NCI-H748 treated with DMSO at 0.1 percent for 48 hours (cell line): ENCODE results near the gene TUBE1.
"Not testable (repeated sequence)": the region's sequence is repeated elsewhere in the genome, so short reads cannot be mapped to it uniquely, and the experiment has no call there.

Experiments
- DNase-seq: peaks from one replicate; lab custom pipeline; 2025; lab: John Stamatoyannopoulos, UW

TUBE1 gene

GRCh38 chr6:112061605-112062004 lies 25.7 kb downstream of the TUBE1 start:
- no peak for DNase-seq

GRCh38 chr6:112058243-112059032 lies 28.8 kb downstream of the TUBE1 start:
- DNase-seq = no peak

DNA sequence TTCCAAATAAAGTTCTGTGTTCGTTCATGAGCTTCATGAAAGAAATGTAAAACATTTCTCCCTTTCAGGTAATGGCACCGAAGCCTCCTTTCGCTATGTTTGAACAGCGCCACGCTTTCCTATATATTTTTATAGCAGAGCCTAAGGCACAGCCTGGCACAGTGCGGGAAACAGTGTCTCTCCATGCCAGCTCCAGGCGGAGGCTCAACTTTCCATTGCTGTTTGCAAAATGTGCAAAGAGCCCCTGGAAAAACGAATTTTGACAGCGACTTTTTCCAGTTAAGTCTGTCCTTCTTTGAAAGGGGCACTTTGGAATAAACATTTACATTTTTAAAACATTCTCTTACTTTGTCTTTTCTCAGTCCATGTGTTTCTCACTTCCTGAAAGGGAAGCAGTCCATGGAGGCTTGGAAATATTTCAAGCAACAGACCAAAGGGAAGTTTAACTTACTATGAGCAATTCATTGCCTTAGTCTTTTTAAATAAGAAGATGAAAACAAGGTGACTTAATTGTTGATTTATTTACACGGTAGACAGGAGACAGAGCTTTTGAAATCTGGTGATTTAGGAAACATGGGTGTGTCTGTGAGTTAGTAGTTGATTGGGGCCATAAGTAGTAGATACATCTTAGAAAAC lies 32.6 kb downstream of the TUBE1 start:
- no peak for DNase-seq

DNA sequence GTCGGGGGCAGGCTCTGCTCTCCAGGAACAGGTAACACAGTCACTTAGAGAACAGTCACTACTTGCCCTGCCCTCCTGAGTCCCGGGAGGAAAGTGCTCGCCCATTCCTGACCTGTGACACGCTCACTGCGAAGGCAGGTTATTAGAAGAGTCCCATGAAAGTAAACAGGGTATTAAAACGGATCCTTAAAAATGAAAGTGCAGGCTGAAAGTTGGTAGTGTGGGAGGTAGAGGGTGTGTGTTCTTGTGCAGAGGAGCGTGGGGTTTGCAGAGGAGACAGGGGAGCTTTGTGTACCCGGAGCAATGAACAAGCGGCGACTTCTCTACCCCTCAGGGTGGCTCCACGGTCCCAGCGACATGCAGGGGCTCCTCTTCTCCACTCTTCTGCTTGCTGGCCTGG lies 33.3 kb downstream of the TUBE1 start, which contains the start of gene CCN6:
Gene CCN6 (plus strand): TSS at position 104 of the 400 bp plus-strand sequence. CDS start 254 bp downstream, at position 358.
- DNase-seq = no peak

GRCh38 chr6:112051251-112051740 lies 36.0 kb downstream of the TUBE1 start:
- DNase-seq = not testable (repeated sequence)

DNA sequence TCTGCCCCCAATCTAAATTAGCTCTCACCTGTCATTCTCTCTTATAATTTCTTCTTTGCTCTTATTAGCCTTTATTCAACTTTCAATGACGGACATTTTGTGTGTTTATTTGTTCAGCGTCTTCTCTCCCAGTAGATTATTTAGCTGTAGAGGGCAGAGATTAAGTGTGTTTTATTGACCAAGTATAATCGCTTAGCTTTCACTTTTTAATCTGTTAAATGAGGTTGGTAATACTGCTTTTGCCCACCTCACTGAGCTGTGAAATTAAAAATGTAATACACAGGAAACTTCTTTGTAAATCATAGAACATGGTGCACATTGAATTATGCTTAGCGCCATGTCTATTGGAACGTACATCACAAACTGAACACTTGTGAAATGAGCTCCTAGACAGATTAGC lies 36.9 kb downstream of the TUBE1 start:
- DNase-seq = no peak

DNA sequence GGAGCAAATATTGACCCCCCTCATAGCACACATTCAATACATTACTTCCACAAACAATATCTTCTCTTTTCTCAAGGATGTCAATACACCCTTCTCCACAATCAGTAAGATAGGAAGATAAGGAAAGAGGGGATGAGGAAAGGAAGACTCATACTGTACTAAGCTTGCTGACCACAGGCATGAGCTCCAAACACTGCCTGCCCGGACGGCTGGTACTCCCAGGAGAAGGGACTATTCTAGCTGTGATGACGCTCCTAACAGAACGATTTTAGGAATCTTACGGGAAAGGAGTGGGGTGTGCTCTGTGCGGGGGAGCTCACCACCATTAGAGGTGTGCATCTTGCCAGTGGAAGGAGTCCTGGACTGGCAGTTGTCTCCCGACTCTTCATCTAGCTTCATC lies 37.3 kb downstream of the TUBE1 start:
- no peak for DNase-seq

DNA sequence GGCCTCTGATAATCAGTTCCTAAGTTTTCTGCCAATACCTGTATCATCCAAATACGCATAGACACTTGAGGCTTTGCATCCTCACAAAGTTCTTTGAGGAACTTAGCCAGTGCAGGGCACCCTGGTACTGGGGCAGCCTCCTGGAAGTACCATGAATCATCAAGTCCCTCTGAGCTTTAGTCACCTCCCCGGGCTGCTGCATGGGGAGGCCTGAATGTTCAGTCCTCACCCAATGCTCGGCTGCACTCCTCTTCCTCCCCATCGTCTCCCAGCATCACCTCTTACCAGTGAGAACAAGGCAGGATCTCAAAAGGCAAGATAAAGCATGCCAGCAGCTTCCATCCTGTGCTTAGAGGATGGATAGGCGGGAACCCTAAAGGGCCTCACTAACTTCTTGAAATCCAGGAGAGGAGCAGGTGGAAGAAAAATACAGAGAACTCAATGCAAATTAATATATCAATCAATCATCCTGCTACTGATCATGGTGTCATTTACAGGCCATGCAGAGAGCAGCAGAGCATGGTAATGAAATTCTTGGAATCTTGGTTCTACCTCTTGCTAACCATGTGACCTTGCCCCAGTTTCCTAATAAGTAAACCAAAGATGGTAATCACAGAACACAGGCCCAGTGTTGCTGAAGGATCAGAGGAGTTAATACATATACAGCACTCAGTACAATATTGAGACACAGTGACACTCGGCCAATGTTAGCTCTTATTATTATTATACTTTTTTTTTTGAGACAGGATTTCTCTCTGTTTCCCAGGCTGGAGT lies 38.1 kb downstream of the TUBE1 start:
- no peak for DNase-seq

DNA sequence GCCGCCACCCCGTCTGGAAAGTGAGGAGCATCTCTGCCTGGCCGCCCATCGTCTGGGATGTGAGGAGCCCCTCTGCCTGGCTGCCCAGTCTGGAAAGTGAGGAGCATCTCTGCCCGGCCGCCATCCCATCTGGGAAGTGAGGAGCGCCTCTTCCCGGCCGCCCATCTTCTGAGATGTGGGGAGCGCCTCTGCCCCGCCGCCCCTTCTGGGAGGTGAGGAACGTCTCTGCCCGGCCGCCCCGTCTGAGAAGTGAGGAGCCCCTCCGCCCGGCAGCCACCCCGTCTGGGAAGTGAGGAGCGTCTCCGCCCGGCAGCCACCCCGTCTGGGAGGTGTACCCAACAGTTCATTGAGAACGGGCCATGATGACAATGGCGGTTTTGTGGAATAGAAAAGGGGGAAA lies 39.8 kb downstream of the TUBE1 start:
- DNase-seq = not testable (repeated sequence)

DNA sequence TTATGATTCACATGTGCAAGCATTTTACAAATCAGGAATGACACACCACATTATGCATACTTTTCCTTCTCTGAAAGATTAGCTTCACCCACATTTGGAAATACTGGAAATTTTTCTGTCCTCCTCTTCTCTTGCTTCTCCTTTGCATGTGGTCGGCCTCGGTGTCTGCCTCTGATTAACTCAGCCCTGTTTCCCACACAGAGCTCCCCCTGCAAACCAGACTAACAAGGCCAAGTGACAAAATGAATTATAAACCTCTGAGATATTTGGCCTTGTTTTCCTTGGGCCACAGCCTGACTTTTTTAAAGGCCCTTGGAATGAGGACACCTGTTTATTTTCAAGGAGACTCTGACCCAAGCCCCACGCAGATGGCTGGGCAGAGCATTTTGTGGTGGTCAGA lies 42.4 kb downstream of the TUBE1 start:
- DNase-seq = no peak

DNA sequence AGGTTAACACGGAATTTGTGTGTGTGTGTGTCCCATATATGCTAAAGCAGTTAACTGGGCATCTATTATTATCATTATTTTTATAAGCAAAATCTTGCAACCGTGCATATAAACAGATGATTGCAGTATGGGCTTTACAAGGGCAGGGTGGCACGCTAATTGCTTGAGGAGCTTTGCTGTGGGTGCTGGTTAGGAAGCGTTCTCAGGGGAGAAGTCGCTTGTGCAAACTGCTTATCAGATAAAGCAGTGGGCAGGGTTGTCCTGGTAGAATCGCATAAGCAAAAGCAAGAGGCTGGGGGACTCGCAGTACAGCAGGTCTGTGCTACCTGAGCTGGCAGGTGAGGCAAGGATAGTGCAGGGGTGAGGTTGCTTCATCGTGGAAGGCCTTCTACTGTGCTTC lies 43.1 kb downstream of the TUBE1 start:
- DNase-seq = no peak

DNA sequence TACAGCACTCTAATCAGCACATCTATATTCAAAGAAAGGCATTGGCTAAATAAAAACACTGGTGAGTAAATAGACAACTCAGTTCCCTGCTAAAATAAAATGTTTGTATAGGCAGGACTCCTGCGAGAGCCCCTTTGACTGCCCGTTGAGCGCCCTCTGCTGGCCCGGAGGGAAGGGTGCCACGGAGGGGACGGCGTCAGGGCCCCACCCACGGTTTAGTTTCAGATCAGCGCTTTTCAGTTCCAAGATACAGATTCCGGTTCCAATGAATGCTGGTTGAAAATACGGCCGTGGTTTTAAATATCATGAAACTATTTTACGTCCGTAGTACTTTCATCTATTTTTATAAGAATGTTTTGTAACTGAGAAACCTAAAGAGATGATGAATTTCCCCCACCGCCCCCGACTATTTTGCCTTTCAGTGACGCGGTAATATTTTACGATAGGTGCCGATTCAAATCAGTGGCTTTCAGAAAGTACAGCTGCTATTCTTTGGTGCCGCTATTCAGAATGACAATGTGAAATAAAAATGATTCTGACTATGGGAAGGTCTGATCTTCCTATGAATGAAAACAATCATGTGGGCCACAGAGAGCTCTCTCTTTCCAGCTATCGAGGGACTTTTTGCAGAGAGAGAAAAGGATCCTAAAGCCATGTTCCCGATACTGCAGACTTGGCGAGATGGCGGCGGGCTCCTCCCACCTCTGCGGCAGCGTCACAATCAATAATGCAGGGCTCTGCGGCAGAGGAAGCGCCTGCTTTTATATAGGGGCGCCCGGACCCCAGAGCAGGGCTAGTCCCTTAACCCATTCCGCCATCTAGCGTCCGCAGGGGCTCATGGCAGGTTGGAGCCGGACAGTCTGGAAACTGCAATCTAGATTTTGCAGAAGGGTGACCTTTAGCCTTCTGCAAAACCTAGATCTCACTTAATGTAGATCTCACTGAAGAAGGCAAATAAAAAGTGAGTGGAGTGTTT lies 44.0 kb downstream of the TUBE1 start:
- DNase-seq = peak; percentile 88

- no peak for DNase-seq
Measured at GRCh38 chr6:112041535-112041934, 45.7 kb downstream of the TUBE1 start.

GRCh38 chr6:112040956-112041355 lies 46.3 kb downstream of the TUBE1 start:
- DNase-seq = no peak

DNA sequence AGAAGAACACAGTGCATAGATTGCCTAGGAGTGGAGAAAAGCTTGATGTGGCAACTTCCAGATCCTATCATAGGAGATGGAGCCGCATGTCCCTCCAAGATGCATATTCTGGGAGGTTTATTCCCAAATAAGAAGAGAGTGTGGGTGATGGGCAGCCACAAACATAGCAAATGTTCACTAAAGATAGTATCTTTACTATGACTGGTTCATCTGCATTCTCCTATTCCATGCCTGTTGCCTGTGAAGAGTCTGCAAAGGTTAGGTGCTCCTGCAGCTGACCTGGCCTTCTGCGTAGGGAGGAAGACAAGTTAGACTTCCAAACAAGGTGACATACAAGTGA lies 47.9 kb downstream of the TUBE1 start:
- no peak for DNase-seq

GRCh38 chr6:112038756-112039430 lies 48.4 kb downstream of the TUBE1 start:
- DNase-seq = no peak

DNA sequence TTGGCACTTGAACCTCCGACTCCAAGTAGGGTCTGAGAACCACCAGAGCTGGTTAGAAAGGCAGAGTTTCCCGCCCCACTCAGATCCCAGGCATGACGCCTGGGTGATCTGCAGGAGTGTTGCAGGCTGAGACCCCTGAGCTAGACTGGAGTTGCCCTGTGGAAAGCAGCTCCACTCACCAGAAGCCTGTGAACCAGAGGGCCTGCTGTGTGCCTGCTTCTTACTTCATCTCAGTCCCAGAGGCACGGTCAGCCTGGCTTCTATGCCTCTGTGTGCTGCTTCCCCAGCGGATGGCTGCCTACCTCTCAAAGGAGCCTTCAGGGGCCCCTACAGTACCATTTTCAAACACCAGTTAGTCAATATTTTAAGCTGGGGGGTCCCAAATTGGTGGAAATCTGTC lies 49.0 kb downstream of the TUBE1 start:
- DNase-seq = no peak

DNA sequence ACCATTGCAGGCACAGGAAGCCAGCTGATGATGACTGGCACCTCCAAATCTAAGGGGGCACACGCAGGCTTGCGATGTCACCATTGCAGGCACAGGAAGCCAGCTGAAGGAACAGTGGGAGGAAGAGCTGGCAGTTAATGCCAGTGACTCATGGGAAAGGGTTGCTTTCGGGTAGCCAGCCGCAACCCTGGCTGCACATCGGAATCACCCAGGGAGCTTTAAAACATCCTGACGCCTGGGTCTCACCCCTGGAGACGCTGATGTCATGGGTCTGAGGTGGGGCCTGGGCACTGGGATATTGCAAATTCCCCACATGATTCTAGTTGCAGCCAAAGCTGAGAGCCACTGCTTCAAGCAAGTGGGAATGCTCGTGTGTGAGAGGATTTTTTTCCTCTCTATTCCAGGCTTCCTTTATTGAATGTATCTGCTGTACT lies 49.5 kb downstream of the TUBE1 start:
- no peak for DNase-seq

GRCh38 chr6:112036088-112036637 lies 51.1 kb downstream of the TUBE1 start:
- no peak for DNase-seq

DNA sequence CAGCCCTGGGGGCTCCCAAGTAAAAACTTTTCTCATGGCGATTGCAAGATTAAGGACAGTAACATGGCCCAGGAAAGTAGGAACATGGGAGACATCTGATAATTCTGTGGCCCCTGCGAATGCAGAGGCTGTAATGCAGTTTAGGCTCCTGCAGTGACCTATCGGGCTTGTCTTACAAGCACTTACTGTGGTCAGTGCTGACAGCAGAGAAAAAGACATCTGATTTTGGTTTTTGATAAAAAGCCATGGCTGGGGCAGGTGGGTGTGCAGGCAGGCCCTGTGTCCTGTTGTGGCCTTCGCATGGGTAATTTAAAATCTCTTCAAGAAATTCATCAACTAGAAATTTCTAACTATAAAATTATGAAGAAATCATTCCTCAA lies 52.7 kb downstream of the TUBE1 start:
- no peak for DNase-seq
